Ishikawa (cell line): Measurements from ENCODE around the gene METTL9.

ENCODE experiments used
- CEBPB ChIP-seq: IDR thresholded peaks from 2 replicates; pipeline ENCODE4 v1.6.1; 2012
- CREB1 ChIP-seq: IDR thresholded peaks from 2 replicates; pipeline ENCODE4 v1.6.1; 2012; ENCODE audit warnings: low read depth
- EGR1 ChIP-seq: IDR thresholded peaks from 2 replicates; pipeline ENCODE4 v1.6.1; 2012
- EP300 ChIP-seq: IDR thresholded peaks from 2 replicates; pipeline ENCODE4 v1.6.1; 2012; ENCODE audit warnings: borderline replicate concordance
- FOXM1 ChIP-seq: IDR thresholded peaks from 2 replicates; pipeline ENCODE4 v1.6.1; 2012; ENCODE audit warnings: low read depth, borderline replicate concordance
- MAX ChIP-seq: IDR thresholded peaks from 2 replicates; pipeline ENCODE4 v1.6.1; 2012
- NFIC ChIP-seq: IDR thresholded peaks from 2 replicates; pipeline ENCODE4 v1.6.1; 2012
- RAD21 ChIP-seq: IDR thresholded peaks from 2 replicates; pipeline ENCODE4 v1.6.1; 2012; ENCODE audit warnings: low read depth
- REST ChIP-seq: IDR thresholded peaks from 2 replicates; pipeline ENCODE4 v1.6.1; 2012; ENCODE audit warnings: low read depth, mild to moderate bottlenecking
- TAF1 ChIP-seq: IDR thresholded peaks from 2 replicates; pipeline ENCODE4 v1.6.1; 2012; ENCODE audit warnings: low read depth, mild to moderate bottlenecking
- TCF12 ChIP-seq: IDR thresholded peaks from 2 replicates; pipeline ENCODE4 v1.6.1; 2012; ENCODE audit warnings: low read depth
- TEAD4 ChIP-seq: IDR thresholded peaks from 2 replicates; pipeline ENCODE4 v1.6.1; 2012
- USF1 ChIP-seq: IDR thresholded peaks from 2 replicates; pipeline ENCODE4 v1.6.1; 2012
- YY1 ChIP-seq: IDR thresholded peaks from 2 replicates; pipeline ENCODE4 v1.6.1; 2012; ENCODE audit warnings: low read depth
- ZBTB7A ChIP-seq: IDR thresholded peaks from 2 replicates; pipeline ENCODE4 v1.6.1; 2012; ENCODE audit warnings: low read depth

The METTL9 gene

GRCh38 chr16:21589551-21589950, 9.8 kb upstream of the METTL9 start:
- TF ChIP-seq REST, result no peak
- no peak for TF ChIP-seq MAX
- no peak for TF ChIP-seq USF1
- TF ChIP-seq CEBPB, result no peak
- no peak for TF ChIP-seq EP300
- no peak for TF ChIP-seq RAD21
- TF ChIP-seq ZBTB7A, result no peak
- TF ChIP-seq YY1, result no peak
- TF ChIP-seq EGR1, result no peak
- TF ChIP-seq TAF1, result no peak

- TF ChIP-seq USF1 (no peak), NFIC (no peak), MAX (no peak)
These were observed 9.1 kb upstream of the METTL9 start for GRCh38 chr16:21590287-21590686.

- no peak for TF ChIP-seq ZBTB7A
- TF ChIP-seq FOXM1, result no peak
- TF ChIP-seq EP300, result no peak
- TF ChIP-seq USF1, result no peak
- TF ChIP-seq MAX, result no peak
- no peak for TF ChIP-seq RAD21
- TF ChIP-seq REST, result no peak
- no peak for TF ChIP-seq CREB1
- no peak for TF ChIP-seq YY1
- TF ChIP-seq CEBPB, result no peak
- no peak for TF ChIP-seq TAF1
- no peak for TF ChIP-seq NFIC
- no peak for TF ChIP-seq TCF12
- no peak for TF ChIP-seq TEAD4
- no peak for TF ChIP-seq EGR1
These were observed 8.6 kb upstream of the METTL9 start for GRCh38 chr16:21590796-21591195.

GRCh38 chr16:21592191-21592590, 7.2 kb upstream of the METTL9 start:
- TF ChIP-seq REST (no peak), ZBTB7A (no peak), CREB1 (no peak), RAD21 (no peak), CEBPB (no peak), TAF1 (no peak), EGR1 (no peak)
